Ectodermal cell (in vitro differentiated cells): ENCODE data around the gene PRR33.
"Not testable (repeated sequence)": the region's sequence is repeated elsewhere in the genome, so short reads cannot be mapped to it uniquely, and the experiment has no call there.

ENCODE experiments used
- H3K27ac ChIP-seq: 2 replicates; pipeline ENCODE4 v1.7.0; 2013; ENCODE audit warnings: mild to moderate bottlenecking, low read depth, low read length; ENCODE audit not compliant: insufficient read depth, poor library complexity, severe bottlenecking
- H3K27me3 ChIP-seq: 2 replicates; pipeline ENCODE4 v1.7.0; 2013; ENCODE audit warnings: mild to moderate bottlenecking, low read length; ENCODE audit not compliant: insufficient read depth, control insufficient read depth, poor library complexity, severe bottlenecking
- H3K36me3 ChIP-seq: one replicate; pipeline ENCODE4 v1.7.0; 2013; ENCODE audit warnings: low read length; ENCODE audit not compliant: control insufficient read depth, insufficient read depth
- H3K4me1 ChIP-seq: one replicate; pipeline ENCODE4 v1.7.0; 2013; ENCODE audit warnings: low read length; ENCODE audit not compliant: control insufficient read depth, insufficient read depth
- H3K4me3 ChIP-seq: 2 replicates; pipeline ENCODE4 v1.7.0; 2013; ENCODE audit warnings: low read depth, low read length, control low read depth; ENCODE audit not compliant: insufficient read depth
- H3K9me3 ChIP-seq: 2 replicates; pipeline ENCODE4 v1.7.0; 2013; ENCODE audit warnings: mild to moderate bottlenecking, low read length, moderate library complexity; ENCODE audit not compliant: control insufficient read depth
- WGBS, 2 experiments: methylation state at CpG; one replicate each; pipeline ENCODE4 v1.1.7; 2013; ENCODE audit warnings: missing lambda C conversion rate in 2 of 2; 5-methylcytosine and 5-hydroxymethylcytosine counted together

Gene PRR33

DNA sequence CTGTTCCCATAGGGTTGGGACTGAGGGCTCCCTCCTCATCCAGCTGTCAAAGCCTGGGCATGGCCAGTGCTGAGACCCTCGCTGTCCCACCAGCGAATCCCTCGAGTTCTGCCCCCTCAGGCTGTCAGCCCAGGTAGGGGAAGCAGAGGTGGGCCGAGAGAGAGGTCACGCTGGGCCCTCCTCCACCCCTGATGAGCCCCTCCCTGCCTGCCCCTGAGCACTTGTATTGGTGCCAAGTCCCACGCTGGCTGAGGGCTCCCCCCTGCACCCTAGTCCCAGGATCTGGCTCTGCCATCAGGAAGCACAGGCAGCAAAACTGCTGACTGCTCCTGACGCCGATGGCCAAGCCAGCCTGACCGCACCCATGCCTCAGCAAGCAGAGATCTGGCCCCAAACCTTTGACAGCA lies 3.3 kb downstream of the PRR33 start:
- H3K36me3 ChIP-seq, result no peaks in the 10 kb centered on the region
- no peak overlapping the region for H3K27ac ChIP-seq
- no peaks in the 10 kb centered on the region for H3K9me3 ChIP-seq
- 86 to 88% methylated on average over 9 of the region's 9 CpGs for WGBS, 2 experiments
- H3K4me3 ChIP-seq, result no peak overlapping the region
- H3K27me3 ChIP-seq, result peaks cover 3% of the 10 kb centered on the region
- H3K4me1 ChIP-seq, result no peaks in the 10 kb centered on the region

DNA sequence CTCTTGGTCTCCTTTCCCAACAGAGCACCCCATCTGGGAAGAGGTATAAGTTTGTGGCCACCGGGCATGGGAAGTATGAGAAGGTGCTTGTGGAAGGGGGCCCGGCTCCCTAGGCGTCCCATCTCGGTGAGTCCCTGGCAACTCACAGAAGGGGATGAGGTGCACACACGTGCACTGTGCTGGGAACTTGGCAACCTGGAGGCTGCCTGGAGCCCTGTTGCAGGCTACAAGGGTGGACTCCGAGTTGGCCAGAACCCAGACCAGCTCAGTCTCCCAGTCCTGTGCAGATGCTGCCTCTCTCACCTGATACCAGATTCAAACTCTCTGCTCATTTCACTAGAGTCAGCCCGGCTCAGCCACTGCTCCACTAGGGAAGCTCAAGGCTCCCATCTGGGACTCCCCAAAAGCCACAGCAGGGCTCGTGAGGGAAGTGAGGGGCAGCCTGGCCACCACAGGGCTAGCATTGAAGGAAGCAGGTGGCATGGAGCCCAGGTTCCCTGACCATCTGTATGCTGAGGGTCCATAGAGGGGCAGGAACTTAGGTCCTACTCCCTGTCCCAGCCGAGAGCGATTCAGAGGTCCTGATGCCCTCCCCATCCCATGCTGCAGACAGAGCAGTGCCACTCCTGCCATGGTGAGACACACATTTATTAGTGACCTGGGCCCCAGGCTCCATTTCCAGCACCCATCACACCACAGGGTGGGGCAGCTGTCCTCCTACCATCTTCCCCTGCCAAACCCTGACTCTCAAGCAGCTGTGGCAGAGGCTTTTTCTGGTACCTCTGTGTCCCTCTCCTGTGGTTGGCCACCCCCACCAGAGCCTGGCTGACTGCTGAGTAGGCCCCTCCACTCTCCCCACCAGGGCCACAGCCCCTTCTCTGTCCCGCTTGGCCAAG lies 4.0 kb downstream of the PRR33 start:
- Histone ChIP-seq H3K4me3 (no peak overlapping the region), H3K9me3 (no peaks in the 10 kb centered on the region), H3K27me3 (peaks cover 3% of the 10 kb centered on the region), H3K4me1 (no peaks in the 10 kb centered on the region), H3K36me3 (no peaks in the 10 kb centered on the region), H3K27ac (no peak overlapping the region)
- 90 to 91% methylated on average over 11 of the region's 11 CpGs for WGBS, 2 experiments

DNA sequence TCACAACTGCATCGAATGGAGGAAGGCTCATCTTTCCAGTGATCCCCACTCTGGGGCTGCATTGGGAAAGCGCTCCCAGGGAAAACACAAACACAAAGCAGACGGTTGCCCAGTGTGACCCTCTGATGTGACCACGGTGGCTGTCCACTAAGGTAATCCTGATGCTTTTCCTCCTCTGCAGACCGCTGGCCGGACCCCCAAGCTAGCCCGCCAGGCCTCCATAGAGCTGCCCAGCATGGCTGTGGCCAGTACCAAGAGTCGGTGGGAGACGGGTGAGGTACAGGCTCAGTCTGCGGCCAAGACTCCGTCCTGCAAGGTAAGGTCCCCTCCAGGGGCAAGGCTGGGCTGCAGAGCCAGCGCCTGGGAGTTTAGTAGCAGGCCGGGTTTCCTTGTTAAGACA lies 5.1 kb downstream of the PRR33 start:
- H3K4me3 ChIP-seq, H3K36me3 ChIP-seq, H3K9me3 ChIP-seq, H3K27me3 ChIP-seq, H3K4me1 ChIP-seq, H3K27ac ChIP-seq: not testable (repeated sequence)
- WGBS, 2 experiments, result 89 to 92% methylated on average over 13 of the region's 13 CpGs

DNA sequence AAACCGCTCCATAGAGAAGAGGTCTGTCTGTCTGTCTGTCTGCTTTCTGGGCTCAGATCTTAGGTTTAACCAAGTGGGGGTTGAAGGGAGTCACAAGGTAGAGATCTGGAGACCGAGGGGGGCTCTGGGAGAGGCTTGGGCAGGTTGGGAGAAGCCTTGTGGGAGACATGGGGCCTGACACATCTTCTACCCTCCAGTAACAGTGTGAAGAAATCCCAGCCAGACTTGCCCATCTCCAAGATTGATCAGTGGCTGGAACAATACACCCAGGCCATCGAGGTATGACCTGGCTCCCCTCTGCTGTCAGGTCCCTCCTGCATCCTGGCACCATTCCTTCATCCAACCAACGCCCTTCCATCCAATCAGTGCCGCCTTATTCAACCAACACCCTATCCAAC lies 7.4 kb downstream of the PRR33 start:
- WGBS, 2 experiments, result 90 to 92% methylated on average over 5 of the region's 5 CpGs
- Histone ChIP-seq H3K9me3 (no peaks in the 10 kb centered on the region), H3K36me3 (no peaks in the 10 kb centered on the region), H3K27ac (no peak overlapping the region), H3K4me3 (no peak overlapping the region), H3K4me1 (no peaks in the 10 kb centered on the region), H3K27me3 (peaks cover 3% of the 10 kb centered on the region)

DNA sequence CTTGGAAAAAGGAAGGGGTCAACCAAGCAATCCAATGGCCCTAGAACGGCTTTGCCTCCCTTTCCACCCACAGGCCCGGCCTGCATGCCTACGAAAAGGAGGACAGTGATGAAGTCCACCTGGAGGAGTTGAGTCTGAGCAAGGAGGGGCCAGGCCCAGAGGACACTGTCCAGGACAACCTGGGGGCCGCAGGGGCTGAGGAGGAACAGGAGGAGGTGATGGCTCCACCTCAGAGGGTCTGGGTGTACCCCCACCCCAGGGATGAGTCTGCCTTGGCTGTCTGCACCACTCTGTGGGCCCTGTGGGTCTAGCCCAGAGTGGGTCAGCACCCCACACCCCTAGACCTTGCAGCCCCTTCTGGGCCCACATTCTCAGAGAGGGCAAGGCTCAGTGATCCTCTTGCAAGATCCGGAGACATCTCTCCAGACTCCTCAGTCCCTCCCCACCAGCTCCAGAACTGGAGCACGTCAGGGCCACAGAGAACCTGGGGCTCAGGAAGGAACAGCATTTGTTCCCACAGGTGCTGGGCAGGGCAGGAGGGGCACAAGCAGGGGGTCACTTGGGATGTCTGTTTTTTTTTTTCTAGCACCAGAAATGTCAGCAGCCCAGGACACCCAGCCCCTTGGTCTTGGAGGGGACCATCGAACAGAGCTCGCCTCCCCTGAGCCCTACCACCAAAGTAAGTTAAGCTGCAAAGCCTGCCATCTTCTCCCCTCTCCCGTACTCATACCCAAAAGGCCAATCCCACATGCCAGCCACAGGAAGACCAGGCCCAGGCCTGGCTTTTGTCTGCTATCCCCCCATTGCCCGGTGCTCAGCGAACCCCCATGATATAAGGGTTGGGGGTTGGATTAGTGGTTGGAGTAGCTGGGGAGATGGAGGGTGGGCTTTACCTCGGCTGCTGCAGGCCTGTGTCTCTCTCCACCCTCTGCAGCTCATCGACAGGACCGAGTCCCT lies 8.1 kb downstream of the PRR33 start:
- Histone ChIP-seq H3K4me1 (no peaks in the 10 kb centered on the region), H3K27me3 (peaks cover 3% of the 10 kb centered on the region), H3K9me3 (no peaks in the 10 kb centered on the region), H3K4me3 (no peak overlapping the region), H3K36me3 (no peaks in the 10 kb centered on the region), H3K27ac (no peak overlapping the region)
- 93 to 94% methylated on average over 14 of the region's 14 CpGs for WGBS, 2 experiments

DNA sequence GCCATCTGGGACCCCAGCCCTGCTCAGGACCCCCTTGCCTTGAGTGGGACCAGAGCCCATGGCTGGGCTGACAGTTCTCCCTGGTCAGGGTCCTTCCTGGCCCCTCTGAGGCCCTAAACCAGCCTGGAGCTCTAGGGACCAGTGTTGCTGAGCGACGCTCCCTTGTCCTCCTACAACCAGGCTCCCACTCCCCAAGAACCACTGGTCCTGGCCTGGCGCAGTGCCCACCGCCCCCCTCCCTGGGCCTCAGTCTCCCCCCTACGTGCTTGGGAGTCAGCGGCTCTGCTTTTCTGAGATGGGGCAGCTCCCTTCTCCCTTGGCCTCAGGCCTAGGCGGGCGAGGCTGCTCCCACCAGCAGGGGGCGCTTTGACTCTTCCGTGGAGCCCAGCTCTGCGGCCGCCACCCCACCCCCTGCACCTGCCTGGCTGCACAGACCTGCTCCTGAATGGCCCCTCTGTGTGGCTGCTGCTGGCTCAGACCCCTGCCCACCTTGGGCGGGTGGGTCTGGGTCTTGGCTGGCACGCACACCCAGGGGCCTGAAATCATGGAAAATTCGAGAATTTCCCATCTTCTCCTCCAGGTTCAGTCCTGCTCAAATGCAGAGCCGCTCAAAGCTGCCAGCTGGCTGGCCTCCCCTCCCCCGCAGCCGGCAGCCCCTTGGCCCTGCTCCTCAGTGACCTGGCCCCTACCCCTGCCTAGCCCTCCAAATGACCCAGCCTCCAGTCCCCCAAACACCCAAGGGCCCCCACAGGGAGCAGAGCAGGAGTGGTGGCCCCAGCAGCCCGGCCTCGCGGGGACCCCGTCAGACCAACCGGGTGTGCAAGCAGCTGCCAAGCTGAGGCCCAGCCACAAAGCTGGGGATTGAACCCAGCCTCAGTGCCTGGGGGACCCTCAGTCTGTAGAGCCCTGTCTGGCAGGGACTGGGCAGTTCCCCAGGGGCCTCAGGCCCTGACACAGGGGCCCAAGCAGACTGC lies 9.1 kb downstream of the PRR33 start:
- WGBS, 2 experiments, result 40% methylated on average over 23 of the region's 23 CpGs

DNA sequence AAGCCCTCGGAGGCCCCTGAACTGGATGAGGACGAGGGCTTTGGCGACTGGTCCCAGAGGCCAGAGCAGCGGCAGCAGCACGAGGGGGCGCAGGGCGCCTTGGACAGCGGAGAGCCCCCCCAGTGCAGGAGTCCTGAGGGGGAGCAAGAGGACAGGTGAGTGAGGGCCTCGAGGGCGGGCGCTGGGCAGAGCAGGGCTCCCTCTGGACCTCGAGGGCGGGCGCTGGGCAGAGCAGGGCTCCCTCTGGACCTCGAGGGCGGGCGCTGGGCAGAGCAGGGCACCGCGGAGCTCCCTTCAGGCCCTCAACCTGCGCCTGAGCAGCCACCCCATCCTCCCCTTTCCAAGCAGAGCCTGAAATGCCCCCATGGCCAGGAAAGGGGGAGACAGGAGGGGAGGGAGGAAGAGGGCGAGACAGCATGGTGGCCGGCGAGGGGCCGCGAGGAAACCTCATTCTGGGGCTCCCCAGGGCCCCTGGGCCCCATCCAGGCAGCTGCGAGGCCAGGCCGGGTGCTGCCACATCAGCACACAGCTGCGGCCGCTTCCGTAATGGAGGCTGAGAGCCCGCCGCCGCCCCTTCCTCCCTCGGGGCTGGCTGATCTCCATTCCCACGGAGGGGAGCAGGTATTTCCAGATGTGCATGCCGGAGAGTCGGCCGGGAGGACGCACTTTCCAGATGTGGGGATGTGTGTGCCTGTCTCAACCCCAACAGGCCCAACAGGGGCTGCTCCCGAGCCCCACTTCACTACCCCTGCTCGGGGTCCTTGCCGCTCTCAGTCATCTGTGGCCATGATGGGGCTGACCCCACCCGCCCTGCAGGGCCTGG lies 10.0 kb downstream of the PRR33 start:
- no peaks in the 10 kb centered on the region for H3K36me3 ChIP-seq
- peaks cover 3% of the 10 kb centered on the region for H3K27me3 ChIP-seq
- no peak overlapping the region for H3K4me3 ChIP-seq
- H3K27ac ChIP-seq, result no peak overlapping the region
- no peaks in the 10 kb centered on the region for H3K4me1 ChIP-seq
- 91% methylated on average over 42 to 43 of the region's 43 CpGs for WGBS, 2 experiments
- no peaks in the 10 kb centered on the region for H3K9me3 ChIP-seq

More for the DNA sequence above, 9.1 kb downstream of the PRR33 start:
- Histone ChIP-seq H3K4me3 (no peak overlapping the region), H3K27me3 (peaks cover 3% of the 10 kb centered on the region), H3K36me3 (no peaks in the 10 kb centered on the region), H3K27ac (no peak overlapping the region), H3K9me3 (no peaks in the 10 kb centered on the region), H3K4me1 (no peaks in the 10 kb centered on the region)

DNA sequence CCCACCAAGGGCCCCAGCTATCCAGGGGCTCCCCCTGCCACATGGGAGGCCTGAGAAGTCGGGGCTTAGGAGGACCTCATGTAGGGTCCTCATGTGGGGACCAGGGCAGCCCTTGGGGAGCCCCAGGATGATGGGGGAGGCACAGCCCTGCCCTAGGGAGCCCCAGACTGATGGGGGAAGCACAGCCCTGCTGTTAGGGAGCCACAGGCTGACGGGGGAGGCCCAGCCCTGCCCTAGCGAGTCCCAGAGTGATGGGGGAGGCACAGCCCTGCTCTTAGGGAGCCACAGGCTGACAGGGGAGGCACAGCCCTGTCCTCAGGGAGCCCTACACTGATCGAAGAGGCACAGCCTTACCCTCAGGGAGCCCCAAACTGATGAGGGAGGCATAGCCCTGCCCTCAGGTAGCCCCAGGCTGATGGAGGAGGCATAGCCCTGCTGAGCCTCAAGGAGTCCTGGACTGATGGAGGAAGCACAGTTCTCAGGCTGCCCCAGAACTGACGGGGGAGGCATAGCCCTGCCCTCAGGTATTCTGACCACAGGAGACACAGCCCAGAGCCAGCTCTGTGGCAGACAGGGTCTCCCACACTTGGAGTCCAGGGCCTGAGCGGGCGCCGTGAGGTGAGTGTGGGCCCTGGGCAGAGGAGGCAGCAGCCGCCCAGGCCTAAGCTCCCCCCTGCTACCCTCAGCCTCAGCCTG lies 10.8 kb downstream of the PRR33 start:
- Histone ChIP-seq H3K27me3 (peaks cover 1% of the 10 kb centered on the region), H3K27ac (no peak overlapping the region), H3K36me3 (no peaks in the 10 kb centered on the region), H3K9me3 (no peaks in the 10 kb centered on the region), H3K4me1 (no peaks in the 10 kb centered on the region), H3K4me3 (no peak overlapping the region)
- WGBS, 2 experiments, result 84 to 86% methylated on average over 9 of the region's 9 CpGs
